HG02885 (cell line): ENCODE measurements around the gene HOXD9.

Experiments
- ATAC-seq: cut with Tn5 transposase; IDR thresholded peaks from one replicate; pipeline ENCODE4 v1.9.1; 2021; ENCODE audit warnings: mild to moderate bottlenecking; ENCODE audit not compliant: unreplicated experiment, poor library complexity

Gene HOXD9

DNA sequence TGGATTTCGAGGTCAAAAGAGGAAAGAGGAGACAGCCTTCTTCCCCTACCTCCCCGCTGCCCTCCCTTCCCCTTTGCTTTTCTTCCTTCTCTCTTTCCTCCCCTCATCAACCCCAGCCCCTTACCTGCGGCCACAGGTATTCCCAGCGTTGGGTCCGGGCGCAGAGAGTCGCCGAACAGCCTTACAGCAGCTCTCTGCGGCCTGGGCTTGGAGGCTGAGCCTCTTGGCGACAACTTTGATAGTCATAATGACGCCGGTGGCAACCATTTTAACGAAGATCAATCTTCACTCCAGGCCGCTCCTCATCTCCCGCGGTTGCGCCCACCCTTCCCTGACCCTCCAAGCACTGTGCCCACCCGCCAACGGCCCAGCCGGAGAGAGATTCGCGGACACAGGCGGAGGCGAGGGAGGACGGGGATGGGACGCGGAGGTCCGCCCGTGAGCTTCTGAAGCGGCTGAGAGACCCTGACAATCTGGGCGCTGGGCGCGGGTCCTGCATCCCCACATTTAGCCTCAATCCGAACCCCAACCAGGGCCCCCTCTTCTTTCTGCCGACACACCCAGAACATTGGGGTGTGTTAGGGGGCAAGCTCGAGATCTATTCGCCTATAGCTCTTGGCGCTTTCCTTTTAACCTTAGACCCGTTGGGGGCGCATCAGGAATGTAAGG is 37.3 kb upstream of the HOXD9 start:
- no peak for ATAC-seq

DNA sequence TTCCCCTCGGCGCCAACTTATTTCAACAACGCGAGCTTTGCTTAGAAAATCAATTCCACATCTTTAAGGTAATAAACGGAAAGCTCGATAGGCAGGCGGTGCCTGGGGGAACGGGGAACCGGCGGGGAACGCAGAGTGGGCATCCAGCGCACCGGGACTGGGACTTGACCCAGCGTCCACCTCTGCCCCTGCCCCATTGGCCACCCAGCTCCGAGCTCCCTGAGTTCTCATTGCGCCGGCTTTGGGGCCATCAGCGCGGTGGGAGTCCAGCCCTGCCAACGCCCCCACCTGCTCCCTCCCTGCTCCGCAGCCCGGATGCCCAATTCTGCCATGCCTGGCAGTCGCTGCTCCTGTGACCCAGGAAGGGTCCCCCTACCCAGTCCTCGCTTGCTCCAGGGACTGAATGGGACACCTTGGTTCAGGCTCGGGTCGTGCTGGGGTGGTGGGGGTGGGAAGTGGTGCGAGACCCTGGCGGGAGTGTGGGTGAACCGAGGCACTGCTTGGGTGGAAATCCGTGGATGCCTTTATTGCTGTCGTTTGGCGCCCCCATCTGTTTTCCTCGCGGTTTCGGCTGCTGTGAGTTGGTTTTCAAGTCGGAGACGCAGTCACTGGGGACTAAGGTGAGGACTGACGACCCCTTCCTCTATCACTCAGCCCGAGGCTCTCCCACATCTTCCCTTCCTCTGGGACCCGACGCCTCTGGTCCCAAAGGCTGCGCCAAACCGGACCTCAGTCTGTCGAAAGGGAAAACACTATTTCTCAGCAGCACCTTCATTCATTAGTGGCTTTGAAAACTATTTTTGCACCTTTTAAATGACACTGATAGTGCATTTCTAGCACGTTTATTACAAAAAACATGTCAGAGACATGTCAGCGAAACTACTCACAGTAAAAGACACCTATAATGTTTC is 36.4 kb upstream of the HOXD9 start:
- ATAC-seq: no peak

DNA sequence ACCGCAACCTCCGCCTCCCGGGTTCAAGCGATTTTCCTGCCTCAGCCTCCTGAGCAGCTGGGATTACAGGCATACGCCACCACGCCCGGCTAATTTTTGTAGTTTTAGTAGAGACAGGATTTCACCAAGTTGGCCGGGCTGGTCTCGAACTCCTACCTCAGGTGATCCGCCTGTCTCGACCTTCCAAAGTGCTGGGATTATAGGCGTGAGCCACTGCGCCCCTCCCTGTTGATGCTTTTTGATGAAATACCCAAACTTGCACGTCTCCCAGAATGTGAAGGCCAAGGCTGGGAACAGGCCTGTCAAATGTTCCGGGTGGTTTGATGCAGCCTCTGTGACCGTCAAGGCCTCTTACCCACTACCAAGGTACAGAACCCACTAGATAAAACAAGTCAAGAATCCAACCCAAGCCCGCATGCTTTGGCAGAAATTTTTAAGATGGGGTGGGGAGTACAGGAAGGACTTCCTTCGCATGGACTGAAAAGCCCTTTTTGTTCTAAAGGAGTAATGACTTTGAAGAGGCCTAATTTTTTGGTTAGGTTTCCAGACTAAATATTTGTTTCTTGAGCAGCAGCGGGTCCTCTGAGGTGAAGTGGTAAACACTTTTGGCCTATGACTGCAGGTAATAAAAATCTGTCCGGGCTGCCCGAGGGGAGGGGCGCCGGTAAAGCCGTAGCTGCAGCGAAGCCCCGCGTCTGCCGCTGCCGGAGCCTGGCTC is 35.0 kb upstream of the HOXD9 start:
- no peak for ATAC-seq

DNA sequence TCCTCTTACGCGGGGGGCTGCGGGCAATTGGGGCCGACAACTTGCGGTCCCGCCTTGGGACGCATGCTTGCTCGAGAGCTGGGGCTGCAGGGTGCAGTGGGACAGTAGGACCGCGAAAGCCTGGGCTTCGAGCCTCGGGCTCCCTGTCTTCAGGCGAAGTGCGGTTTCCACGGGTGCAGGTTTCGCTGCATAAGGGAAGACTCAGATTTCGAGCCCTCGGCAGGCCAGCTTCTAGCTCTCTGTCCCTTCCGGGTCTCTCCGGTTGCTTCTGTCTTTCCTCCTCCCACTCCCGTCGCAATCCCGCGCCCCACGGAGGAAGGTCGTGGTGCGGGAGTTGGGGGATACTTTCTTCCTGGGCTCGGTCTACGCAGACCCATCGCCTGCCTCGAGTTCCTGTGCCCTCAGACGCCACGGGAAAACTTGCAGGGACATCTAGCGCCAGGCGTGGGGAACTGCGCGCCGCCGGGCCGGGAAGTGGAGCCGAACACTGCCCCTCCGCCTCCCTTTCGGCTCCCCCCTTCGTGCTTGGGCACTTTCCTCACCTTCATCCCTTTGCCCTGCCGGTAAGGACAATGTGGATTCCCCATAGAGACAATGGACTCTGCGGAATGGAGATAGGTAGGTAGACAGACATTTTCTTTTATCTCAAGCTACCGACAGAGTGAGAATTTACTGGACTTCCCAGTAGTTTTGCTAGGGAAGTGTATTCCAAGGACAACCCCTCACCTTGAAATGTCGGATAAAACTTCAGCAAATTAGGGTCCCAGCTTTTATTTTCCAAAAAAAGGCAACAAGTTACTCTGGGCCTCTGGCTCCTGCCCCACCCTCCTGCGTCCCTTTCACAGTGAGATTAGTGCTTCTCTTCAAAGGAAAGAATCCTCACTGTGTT is 34.2 kb upstream of the HOXD9 start:
- ATAC-seq: peak; percentile 48

DNA sequence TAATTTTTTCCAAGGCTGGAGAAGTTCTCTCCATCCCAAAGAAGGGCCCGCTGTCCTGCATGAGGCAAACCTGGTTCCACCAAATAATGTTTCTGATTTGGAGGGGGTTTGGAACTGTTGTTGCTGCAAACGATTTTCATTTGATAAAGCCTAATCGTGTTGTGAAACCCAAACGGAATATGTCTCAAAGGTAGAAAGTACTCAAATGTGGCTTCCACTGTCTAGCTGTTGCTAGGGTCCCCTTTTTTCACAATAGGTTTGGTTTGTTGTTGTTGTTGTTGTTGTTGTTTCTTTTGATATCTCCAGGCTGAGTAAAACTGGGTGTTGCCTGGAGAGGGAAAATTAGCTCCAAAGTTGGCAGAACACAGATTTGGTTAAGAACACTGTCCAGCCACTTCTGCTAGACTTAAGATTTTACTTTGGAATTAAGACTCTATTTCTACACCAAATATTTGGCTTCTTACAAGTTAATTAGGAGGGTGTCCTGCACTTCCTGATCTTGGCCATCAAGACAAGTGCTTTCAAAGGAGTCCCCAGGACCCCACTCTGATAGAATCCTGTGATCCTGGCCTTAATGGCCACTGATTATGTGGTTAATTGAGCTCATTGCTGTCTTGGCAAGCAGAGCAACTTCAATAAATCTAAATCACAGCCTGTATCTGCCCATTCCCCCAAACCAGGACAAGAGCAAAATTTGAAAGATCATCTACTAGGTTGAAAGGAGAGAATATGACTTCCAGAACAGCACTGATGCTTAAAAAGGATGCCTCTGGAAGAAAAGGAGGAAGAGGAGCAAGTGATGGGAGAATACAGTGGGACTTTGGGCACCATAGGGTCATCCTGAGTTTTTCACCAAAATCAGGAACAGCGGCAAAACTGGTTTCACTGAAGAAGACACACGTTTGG is 33.3 kb upstream of the HOXD9 start:
- no peak for ATAC-seq

DNA sequence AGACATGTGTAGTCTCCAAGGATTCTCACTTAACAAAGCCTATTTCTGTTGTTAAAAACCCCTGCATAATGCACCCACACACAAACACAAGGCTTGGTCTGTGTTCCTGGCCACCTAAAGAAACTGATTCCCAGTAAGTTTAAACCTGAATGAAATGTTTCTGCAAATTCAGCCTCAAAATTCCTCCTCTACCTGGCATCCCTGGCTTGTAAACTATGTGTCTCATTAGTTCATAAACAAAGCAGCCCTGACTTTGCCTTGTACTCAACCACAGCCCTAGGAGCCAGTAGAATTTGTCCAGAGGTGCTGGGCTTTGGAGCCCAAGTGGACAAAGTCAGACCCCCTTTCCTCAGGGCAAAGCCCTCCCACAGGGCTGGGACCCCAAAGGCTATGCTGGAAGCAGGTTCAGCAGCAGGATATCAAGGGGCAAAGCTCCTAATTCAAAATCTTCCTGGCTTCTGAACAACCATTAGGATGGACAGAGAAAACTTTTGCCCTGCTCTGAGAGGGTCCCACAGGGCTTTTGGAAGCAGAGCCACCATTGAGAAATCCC is 32.6 kb upstream of the HOXD9 start:
- no peak for ATAC-seq

DNA sequence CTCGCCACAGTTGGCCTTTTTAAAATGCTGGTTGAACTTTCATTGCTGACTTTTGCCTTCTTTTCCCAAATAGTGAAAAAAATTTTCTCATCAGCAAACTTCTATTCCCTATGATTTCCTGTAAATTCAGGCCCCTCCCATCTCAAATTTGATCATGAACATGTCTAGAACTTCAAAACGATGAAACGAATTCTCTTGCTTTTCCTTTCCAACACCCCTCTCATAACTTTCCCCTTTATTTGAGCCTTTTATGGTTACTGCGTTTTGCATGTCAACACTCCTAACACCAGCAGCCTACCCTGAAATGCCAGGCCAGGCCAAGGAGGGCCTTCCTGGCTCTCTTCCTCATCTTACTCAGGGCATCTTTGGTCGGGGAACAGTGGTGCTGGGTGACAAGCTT is 31.7 kb upstream of the HOXD9 start:
- ATAC-seq: no peak

DNA sequence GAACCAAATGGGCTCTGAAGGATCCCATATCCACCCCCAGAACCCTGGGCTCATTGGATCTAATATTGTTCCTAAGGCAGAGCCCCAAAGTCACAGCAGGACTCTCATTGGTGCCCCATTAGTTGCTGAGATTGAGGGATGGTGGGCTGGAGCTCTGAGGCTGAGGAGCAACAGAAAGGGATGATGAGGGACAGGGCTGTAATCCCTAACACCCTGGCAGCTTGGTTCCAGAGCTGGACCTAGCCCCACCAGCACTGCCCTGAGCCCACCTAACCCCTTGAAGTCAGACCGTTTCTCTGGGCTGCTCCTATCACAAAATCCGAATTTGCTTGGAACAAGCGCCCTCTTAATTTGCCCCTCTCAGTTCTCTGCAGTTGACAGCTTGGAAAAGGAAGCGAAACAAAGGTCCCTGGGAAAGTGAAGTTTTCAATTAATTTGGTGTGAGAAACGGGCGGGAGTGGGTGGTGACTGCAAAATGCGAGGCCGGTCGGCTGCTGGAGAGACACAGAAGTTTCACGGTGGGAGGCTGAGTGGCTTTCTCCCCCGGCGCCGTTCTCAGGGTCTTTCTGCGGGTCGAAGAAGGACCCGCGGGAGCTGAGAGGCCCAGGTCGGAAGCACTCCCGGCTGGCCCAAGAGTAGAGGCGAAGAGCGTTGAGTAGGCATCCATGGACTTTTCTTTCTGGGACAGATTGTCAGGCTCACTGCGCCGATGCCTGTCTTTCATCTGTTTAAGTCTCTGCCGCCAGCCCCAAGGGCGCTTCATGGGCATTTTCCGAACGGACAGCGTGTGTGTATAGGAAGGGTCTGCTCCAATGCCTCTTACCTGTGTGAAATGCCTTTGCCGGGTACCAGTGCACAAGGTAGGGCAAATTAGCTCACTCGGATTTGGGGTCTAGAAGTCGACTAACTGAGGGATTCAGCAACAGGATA is 30.9 kb upstream of the HOXD9 start:
- no peak for ATAC-seq

DNA sequence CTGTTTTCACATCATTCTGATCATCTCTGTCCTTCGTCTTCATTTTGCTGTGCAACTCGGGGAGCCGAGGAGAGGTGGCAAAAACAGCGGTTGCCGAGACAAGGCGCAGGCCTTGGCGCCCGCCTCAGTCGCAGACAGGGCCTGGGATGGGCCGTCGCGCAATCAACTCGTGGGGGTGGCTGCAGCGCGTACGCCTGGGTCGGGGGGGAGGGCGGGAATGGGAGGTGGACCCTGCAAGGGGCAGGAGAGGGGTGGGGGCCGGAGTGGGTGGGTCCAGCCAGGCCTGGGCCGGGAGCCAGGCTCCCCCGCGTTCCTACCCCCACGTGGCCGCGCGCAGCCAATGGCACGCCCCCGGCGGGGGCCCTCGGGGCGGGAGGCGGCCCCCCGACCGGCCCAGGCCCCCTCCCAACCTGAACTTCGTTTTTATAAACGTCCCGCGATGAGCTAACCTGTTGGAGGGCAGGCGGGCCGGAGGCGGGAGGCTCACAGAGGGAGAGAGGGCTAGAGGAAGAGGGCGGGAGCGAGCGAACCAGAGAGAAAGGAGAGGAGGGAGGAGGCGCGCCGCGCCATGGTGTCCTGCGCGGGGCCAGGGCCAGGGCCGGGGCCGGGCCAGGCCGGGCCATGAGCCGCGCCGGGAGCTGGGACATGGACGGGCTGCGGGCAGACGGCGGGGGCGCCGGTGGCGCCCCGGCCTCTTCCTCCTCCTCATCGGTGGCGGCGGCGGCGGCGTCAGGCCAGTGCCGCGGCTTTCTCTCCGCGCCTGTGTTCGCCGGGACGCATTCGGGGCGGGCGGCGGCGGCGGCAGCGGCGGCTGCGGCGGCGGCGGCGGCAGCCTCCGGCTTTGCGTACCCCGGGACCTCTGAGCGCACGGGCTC is 30.0 kb upstream of the HOXD9 start, which contains the start of gene HOXD13:
Gene HOXD13 (plus strand): TSS at position 452 of the 875 bp plus-strand sequence. CDS start 170 bp downstream, at position 622.
- no peak for ATAC-seq

DNA sequence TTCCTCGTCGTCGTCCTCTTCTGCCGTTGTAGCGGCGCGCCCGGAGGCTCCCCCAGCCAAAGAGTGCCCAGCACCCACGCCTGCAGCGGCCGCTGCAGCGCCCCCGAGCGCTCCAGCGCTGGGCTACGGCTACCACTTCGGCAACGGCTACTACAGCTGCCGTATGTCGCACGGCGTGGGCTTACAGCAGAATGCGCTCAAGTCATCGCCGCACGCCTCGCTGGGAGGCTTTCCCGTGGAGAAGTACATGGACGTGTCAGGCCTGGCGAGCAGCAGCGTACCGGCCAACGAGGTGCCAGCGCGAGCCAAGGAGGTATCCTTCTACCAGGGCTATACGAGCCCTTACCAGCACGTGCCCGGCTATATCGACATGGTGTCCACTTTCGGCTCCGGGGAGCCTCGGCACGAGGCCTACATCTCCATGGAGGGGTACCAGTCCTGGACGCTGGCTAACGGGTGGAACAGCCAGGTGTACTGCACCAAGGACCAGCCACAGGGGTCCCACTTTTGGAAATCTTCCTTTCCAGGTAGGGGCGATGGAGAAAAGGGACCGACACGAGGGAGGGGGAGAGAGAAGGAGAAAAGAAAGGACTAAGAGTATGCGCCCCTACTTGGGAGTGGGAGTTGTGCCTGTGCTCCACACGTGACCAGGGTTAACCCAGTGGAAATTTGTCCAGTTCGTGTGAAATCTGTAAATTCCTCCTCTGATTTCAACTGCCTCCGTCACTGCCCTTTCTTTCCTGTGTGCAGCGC is 29.2 kb upstream of the HOXD9 start:
- ATAC-seq: no peak

DNA sequence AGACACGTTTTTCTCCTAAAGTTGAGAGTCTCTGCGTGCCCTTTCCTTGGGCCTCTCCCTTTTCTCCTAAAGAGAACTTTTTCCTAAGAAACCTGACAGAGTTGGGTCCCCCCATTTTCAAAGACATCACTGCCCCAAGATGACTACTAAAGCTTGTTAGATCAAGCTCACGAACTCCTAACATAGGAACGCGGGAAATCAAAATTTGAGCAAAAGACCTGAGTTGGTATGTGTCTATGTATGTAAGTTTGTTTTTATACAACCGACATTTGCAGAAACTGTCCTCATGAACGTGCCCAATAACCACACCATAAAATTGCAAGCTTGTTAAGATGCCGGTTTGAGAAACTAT is 28.6 kb upstream of the HOXD9 start:
- no peak for ATAC-seq

DNA sequence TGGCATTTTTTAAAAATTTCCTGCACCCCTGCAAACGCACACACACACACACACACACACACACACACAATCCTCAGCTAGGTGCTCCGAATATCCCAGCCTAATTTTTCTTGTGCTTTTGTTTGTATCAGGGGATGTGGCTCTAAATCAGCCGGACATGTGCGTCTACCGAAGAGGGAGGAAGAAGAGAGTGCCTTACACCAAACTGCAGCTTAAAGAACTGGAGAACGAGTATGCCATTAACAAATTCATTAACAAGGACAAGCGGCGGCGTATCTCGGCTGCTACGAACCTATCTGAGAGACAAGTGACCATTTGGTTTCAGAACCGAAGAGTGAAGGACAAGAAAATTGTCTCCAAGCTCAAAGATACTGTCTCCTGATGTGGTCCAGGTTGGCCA is 28.2 kb upstream of the HOXD9 start:
- no peak for ATAC-seq

DNA sequence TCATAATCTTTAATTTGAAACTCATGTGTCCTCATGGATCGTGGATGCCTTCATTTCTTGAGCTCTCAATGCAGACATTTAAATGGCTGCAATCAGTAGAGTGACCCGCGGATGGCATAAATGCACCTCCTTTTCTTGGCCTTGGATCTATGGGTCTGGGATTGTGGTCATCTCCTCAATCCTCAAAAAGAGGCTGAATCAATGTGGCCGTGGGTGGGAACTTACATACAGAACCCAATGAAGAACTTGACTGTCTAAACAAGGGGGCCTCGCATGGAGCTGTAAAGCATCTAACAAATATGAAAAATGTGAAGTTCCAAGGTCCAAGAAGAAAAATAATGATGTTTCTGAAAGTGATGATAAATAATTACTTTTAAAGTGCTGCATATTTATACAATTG is 27.1 kb upstream of the HOXD9 start:
- no peak for ATAC-seq

DNA sequence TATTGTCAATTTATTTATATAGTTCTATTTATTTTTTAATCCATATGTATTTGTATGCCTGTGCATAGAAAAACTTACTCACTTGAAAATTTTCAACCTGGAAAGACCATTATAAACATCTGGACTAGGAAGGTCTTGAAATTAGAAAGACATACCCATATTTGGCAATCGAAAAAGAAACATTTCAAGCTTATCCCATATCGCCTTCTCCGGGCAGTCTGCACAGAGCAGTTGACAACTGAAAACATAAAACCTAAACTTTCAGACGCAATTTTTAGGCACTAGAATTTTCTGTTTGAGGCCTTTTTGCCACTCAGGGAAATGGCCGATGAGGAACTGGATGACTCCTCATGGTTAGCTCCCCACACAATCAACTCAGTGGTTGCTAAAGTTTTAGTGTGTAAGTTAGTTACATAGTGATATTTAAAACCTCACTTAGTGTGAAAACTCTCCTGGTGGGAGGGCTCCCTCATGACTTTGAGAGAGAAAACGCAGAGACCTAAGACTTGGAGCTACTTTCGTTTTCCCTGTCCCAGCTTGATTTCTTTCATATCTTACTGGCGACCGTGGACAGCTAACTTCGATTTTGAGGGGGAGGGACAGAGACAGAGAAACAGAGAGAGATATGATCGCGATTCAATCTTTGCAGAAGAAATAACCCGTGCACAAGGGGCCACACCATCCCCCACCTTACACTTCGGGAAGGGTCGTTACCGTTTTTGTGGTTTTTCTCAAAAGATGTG is 26.1 kb upstream of the HOXD9 start:
- no peak for ATAC-seq

DNA sequence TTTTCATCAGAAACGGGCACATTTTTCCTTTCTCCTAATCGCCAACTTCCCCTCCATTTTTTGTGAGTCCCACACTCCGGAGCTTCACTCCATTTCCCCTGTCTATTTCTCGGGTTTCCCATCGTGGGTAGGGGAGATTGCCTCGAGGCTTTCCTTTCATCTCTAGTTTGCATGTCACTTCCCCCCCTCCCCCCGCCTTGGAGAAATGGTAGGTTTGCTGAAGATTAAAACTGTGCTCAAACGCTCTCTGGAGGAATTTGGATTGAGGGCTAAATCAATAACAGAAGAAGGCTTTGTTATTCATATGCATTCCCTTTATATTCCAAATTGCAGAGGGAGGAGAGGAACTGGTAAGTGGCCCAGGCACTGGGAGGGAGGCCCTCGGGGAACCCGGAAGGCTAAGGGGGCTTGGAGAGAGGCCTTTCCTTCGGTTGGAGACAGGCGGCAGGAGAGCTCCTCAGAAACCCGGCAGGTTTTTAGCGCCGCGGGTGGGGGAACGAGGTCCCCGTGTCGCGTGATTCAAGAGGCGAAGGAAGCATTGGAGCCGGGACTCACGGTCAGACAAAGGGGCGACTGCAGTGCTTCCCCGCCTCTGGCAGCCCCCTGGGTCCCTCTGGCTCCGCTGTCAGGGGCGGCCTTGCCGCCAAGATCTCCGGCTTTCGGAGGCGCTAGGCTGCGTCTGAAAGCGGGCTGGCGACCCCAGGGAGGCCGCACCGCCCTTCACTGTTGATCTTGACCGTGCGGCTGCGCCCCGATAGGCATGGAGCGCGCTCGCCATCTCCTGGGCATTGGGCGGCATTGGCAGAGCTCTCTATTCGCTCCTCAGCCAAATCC is 25.3 kb upstream of the HOXD9 start:
- ATAC-seq: peak; percentile 78
